Mucosa of stomach (tissue), 1 donor: ENCODE data around the gene RAB39A.

ENCODE experiments used
- H3K27me3 ChIP-seq: one replicate; pipeline ENCODE4 v1.7.0; 2013; ENCODE audit warnings: mild to moderate bottlenecking, low read length; ENCODE audit not compliant: control insufficient read depth, insufficient read depth
- H3K36me3 ChIP-seq: one replicate; pipeline ENCODE4 v1.7.0; 2013; ENCODE audit warnings: low read length; ENCODE audit not compliant: control insufficient read depth, insufficient read depth
- H3K4me1 ChIP-seq: one replicate; pipeline ENCODE4 v1.7.0; 2013; ENCODE audit warnings: mild to moderate bottlenecking, low read length; ENCODE audit not compliant: control insufficient read depth, insufficient read depth
- H3K4me3 ChIP-seq: one replicate; pipeline ENCODE4 v1.7.0; 2013; ENCODE audit warnings: low read length
- H3K9ac ChIP-seq: one replicate; pipeline ENCODE4 v1.7.0; 2013; ENCODE audit warnings: mild to moderate bottlenecking, low read length, moderate library complexity
- H3K9me3 ChIP-seq: one replicate; pipeline ENCODE4 v1.7.0; 2013; ENCODE audit warnings: mild to moderate bottlenecking, low read length, moderate library complexity; ENCODE audit not compliant: control insufficient read depth
- donor health status: Pancreatic carcinoma.

Gene RAB39A

GRCh38 chr11:107969219-107969618, 41.0 kb downstream of the RAB39A start:
- no peak overlapping the region for H3K9ac ChIP-seq
- H3K9me3 ChIP-seq, result no peaks in the 10 kb centered on the region
- no peaks in the 10 kb centered on the region for H3K36me3 ChIP-seq
- no peaks in the 10 kb centered on the region for H3K27me3 ChIP-seq
- H3K4me1 ChIP-seq, result no peaks in the 10 kb centered on the region
- H3K4me3 ChIP-seq, result no peak overlapping the region

GRCh38 chr11:107970049-107970448, 41.8 kb downstream of the RAB39A start:
- no peak overlapping the region for H3K4me3 ChIP-seq
- H3K9ac ChIP-seq, result no peak overlapping the region
- no peaks in the 10 kb centered on the region for H3K9me3 ChIP-seq
- H3K4me1 ChIP-seq, result no peaks in the 10 kb centered on the region
- no peaks in the 10 kb centered on the region for H3K36me3 ChIP-seq
- no peaks in the 10 kb centered on the region for H3K27me3 ChIP-seq

GRCh38 chr11:107973641-107974040, 45.4 kb downstream of the RAB39A start:
- Histone ChIP-seq H3K4me1 (no peaks in the 10 kb centered on the region), H3K9me3 (no peaks in the 10 kb centered on the region), H3K4me3 (no peak overlapping the region), H3K27me3 (no peaks in the 10 kb centered on the region), H3K9ac (no peak overlapping the region), H3K36me3 (no peaks in the 10 kb centered on the region)

GRCh38 chr11:107988397-107989158, 60.3 kb downstream of the RAB39A start:
- Histone ChIP-seq H3K9me3 (no peaks in the 10 kb centered on the region), H3K27me3 (no peaks in the 10 kb centered on the region), H3K36me3 (no peaks in the 10 kb centered on the region), H3K9ac (no peak overlapping the region), H3K4me1 (no peaks in the 10 kb centered on the region), H3K4me3 (no peak overlapping the region)

GRCh38 chr11:107991868-107992414, 63.7 kb downstream of the RAB39A start:
- H3K4me3 ChIP-seq, result no peak overlapping the region
- H3K27me3 ChIP-seq, result no peaks in the 10 kb centered on the region
- H3K4me1 ChIP-seq, result peaks cover 8% of the 10 kb centered on the region
- H3K36me3 ChIP-seq, result no peaks in the 10 kb centered on the region
- no peaks in the 10 kb centered on the region for H3K9me3 ChIP-seq
- H3K9ac ChIP-seq, result no peak overlapping the region

GRCh38 chr11:107996006-107996776, 67.9 kb downstream of the RAB39A start:
- Histone ChIP-seq H3K36me3 (no peaks in the 10 kb centered on the region), H3K9me3 (no peaks in the 10 kb centered on the region), H3K27me3 (peaks cover 7% of the 10 kb centered on the region), H3K4me1 (peaks cover 8% of the 10 kb centered on the region), H3K9ac (no peak overlapping the region), H3K4me3 (no peak overlapping the region)

DNA sequence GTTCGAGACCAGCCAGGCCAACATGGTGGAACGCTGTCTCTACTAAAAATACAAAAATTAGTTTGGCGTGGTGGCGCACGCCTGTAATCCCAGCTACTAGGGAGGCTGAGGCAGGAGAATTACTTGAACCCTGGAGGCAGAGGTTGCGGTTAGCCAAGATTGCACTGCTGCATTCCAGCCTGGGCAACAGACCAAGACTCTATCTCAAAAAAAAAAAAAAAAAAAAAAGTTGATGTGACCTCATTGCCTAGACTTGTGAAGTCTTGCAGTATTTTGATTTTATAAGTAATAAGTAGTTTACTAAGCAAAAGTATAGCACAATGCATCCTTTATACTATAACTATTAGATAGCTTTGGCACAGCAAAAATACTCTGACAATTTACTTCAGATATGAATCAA, 70.5 kb downstream of the RAB39A start:
- no peak overlapping the region for H3K9ac ChIP-seq
- no peak overlapping the region for H3K4me3 ChIP-seq

DNA sequence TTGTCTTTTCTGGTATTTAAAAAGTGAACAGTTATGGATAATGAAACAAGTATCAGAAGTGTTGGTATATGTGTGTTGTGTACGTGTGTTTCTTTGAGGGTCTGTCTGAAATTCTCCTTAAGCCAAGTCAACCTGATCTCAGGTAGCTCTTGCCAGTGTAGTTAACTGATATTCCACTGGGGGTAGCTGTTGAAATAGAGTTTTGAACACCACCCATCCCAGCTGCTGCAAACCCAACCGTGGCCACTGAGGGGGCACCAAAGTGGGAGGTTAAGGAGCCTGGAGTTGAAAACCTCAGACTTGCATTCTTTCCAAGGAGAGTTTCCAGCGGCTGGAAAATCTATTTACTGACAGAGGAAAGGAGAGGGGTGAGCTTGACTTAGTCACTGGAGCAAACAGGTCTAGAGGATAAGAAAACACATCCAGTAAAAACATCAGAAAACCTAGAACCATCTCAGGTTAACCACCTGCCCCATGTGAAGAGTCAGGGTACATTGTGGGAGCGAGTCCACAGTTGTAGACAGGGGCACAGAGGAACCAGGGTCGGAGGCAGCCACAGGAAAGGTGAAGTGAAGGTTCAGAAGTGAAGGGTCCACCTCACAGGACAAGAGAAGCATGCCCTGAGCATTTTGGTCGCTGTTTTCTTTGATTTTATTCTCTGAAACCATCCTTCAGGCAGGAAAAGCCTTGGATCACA, 71.7 kb downstream of the RAB39A start:
- H3K27me3 ChIP-seq, result peaks cover 7% of the 10 kb centered on the region
- no peak overlapping the region for H3K4me3 ChIP-seq
- H3K4me1 ChIP-seq, result peaks cover 8% of the 10 kb centered on the region
- no peaks in the 10 kb centered on the region for H3K36me3 ChIP-seq
- H3K9me3 ChIP-seq, result no peaks in the 10 kb centered on the region
- no peak overlapping the region for H3K9ac ChIP-seq

More for the DNA sequence above, 70.5 kb downstream of the RAB39A start:
- peaks cover 8% of the 10 kb centered on the region for H3K4me1 ChIP-seq
- H3K36me3 ChIP-seq, result no peaks in the 10 kb centered on the region
- peaks cover 7% of the 10 kb centered on the region for H3K27me3 ChIP-seq
- no peaks in the 10 kb centered on the region for H3K9me3 ChIP-seq

DNA sequence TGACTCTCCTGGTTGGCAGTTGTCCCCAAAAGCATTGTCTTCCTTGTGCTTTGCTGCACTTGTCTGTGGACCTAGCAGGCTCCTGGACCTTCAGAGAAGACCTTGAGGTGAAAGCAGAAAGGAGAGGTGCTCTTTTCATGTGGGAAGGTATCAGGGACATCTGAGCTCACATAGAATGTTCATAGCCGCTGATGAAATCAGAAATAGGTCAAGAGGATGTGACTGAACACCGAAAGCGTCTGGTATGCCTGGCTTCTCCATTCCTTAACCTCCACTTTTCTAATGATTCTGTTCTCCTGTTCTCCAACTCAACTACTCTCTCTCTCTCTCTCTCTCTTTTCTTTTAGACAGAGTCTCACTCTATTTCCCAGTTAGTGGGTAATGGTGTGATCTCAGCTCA, 74.2 kb downstream of the RAB39A start:
- Histone ChIP-seq H3K4me3 (no peak overlapping the region), H3K9me3 (no peaks in the 10 kb centered on the region), H3K36me3 (no peaks in the 10 kb centered on the region), H3K27me3 (peaks cover 7% of the 10 kb centered on the region), H3K9ac (no peak overlapping the region), H3K4me1 (no peaks in the 10 kb centered on the region)

- H3K4me1 ChIP-seq, result peaks cover 7% of the 10 kb centered on the region
- H3K4me3 ChIP-seq, result no peak overlapping the region
- H3K27me3 ChIP-seq, result peaks cover 7% of the 10 kb centered on the region
- H3K9ac ChIP-seq, result no peak overlapping the region
- H3K36me3 ChIP-seq, result no peaks in the 10 kb centered on the region
- no peaks in the 10 kb centered on the region for H3K9me3 ChIP-seq
These were observed 75.4 kb downstream of the RAB39A start for GRCh38 chr11:108003623-108004022.

DNA sequence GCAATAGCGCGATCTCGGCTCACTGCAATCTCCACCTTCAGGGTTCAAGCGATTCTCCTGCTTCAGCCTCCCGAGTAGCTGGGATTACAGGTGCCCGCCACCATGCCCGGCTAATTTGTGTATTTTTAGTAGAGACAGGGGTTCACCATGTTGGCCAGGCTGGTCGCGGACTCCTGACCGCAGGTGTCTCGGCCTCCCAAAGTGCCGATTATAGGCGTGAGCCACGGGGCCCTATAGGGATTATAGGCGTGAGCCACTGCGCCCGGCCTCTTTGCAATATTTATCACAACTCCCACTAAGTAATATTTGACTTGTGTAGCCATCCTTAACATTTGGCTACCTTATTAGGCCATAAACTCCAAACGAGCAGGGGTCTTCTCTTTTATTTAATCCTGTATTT, 79.6 kb downstream of the RAB39A start:
- Histone ChIP-seq H3K9ac (peak overlapping the region; percentile 100), H3K4me1 (peaks cover 8% of the 10 kb centered on the region), H3K4me3 (no peak overlapping the region), H3K36me3 (no peaks in the 10 kb centered on the region), H3K27me3 (no peaks in the 10 kb centered on the region), H3K9me3 (no peaks in the 10 kb centered on the region)
